K562 (cell line): ENCODE results near the gene USP20. TPM values are rescaled to one million over a fixed set of nuclear protein-coding genes. Genes with fewer than 3 reads are reported as not detected.
A peak's percentile ranks its signal among the peaks of the same experiment; 100 is the strongest.

Source experiments
- BHLHE40 ChIP-seq: IDR thresholded peaks from 2 replicates; pipeline ENCODE4 v1.6.1; 2011; ENCODE audit warnings: low read length, improper control_type of control experiment
- CCNT2 ChIP-seq: IDR thresholded peaks from 2 replicates; pipeline ENCODE4 v1.6.1; 2011; ENCODE audit warnings: borderline replicate concordance, low read depth, mild to moderate bottlenecking, moderate library complexity, mixed read lengths, low read length; ENCODE audit not compliant: insufficient read length; ENCODE audit errors: extremely low read depth
- CXXC5 ChIP-seq: fragments of 250-450 bp; sonication (Bioruptor Pico); IDR thresholded peaks from 2 replicates; pipeline ENCODE4 v1.8.0; 2022; ENCODE audit warnings: inconsistent platforms, mild to moderate bottlenecking, moderate library complexity
- EGR1 ChIP-seq: fragments of 450-650 bp; conservative IDR thresholded peaks from 2 replicates; pipeline ENCODE4 v1.6.1; 2017; ENCODE audit warnings: mild to moderate bottlenecking
- MYBL2 ChIP-seq, 2 experiments: fragments of 450-650 bp in 1 of 2; sonication (generic) in 1 of 2; formaldehyde crosslinking in 1 of 2; IDR thresholded peaks; 2 replicates each; pipeline versions ENCODE4 v1.6.1 to v1.8.1; 2017 to 2022; ENCODE audit warnings: borderline replicate concordance in 1 of 2, inconsistent platforms in 1 of 2, low read depth in 1 of 2, mild to moderate bottlenecking in 1 of 2, missing genetic modification reagents in 1 of 2, moderate library complexity in 1 of 2
- MYC ChIP-seq, 2 experiments: fragments of 250-450 bp in 1 of 2; sonication (Bioruptor Pico) in 1 of 2; IDR thresholded peaks; 2 replicates each; pipeline versions ENCODE4 v1.5.1 to v1.6.1; 2012 to 2021; ENCODE audit warnings: low read depth in 2 of 2, borderline replicate concordance in 1 of 2, improper control_type of control experiment in 1 of 2, low read length in 1 of 2, mild to moderate bottlenecking in 1 of 2, moderate library complexity in 1 of 2
- NEUROD1 ChIP-seq: fragments of 150-350 bp; IDR thresholded peaks from 2 replicates; pipeline ENCODE4 v1.6.1; 2014; ENCODE audit warnings: borderline replicate concordance, low read length, low read depth; ENCODE audit not compliant: partially characterized antibody
- RBBP5 ChIP-seq: fragments of 200-600 bp; sonication (generic); IDR thresholded peaks from 2 replicates; pipeline ENCODE4 v1.6.1; 2012; ENCODE audit warnings: borderline replicate concordance, mild to moderate bottlenecking, low read length, control low read depth, inconsistent platforms; ENCODE audit not compliant: insufficient read depth, poor library complexity, severe bottlenecking
- SMARCA5 ChIP-seq: fragments of 450-650 bp; IDR thresholded peaks from 2 replicates; pipeline ENCODE4 v1.6.1; 2016
- TBP ChIP-seq: optimal IDR thresholded peaks from 2 replicates; pipeline ENCODE3; 2011; ENCODE audit warnings: low read depth, low read length, improper control_type of control experiment
- ZNF140 ChIP-seq: fragments of 250-450 bp; sonication (Bioruptor Pico); IDR thresholded peaks from 2 replicates; pipeline ENCODE4 v1.8.0; 2021; ENCODE audit warnings: moderate library complexity, mild to moderate bottlenecking, inconsistent platforms
- ZNF384 ChIP-seq: IDR thresholded peaks from 2 replicates; pipeline ENCODE4 v1.6.1; 2012; ENCODE audit warnings: low read depth, low read length, improper control_type of control experiment
- ZNF507 ChIP-seq: conservative IDR thresholded peaks from 2 replicates; pipeline ENCODE4 v1.6.1; 2017; ENCODE audit warnings: missing genetic modification characterization, missing compliant biosample characterization
- ZNF75A ChIP-seq: fragments of 450-650 bp; formaldehyde crosslinking; IDR thresholded peaks from 2 replicates; pipeline ENCODE4 v1.4.0; 2020; ENCODE audit warnings: mild to moderate bottlenecking
- polyA plus RNA-seq, 8 experiments: library from polyadenylated mRNA; depleted of rRNA in 4 of 8; stranded (reverse) in 5 of 8; unstranded in 3 of 8; fragments of >200 nt; fragmentation: Nextera tagmentation in 2 of 8; fragmentation: Illumina TruSeq in 1 of 8; extraction: Ambion mirVana in 2 of 8; extraction: Trizol in 1 of 8; gene quantifications; 2 replicates each; pipeline versions ENCODE4 v1.2.1 to v1.2.3, GENCODE V29; 2011 to 2014; ENCODE audit warnings: inconsistent platforms in 1 of 8, missing spikeins in 1 of 8
- total RNA-seq, 7 experiments: library from RNA; depleted of rRNA in 6 of 7; stranded (reverse); fragments of >200 nt in 6 of 7; fragmentation: Illumina TruSeq in 2 of 7; extraction: Trizol in 2 of 7; gene quantifications; 2 replicates each; pipeline versions ENCODE4 v1.2.1 to v1.2.3, GENCODE V29; 2011 to 2021; ENCODE audit warnings: low replicate concordance in 1 of 7
- TF ChIP-seq, protein P1 (sequence below): fragments of 450-650 bp; conservative IDR thresholded peaks from 2 replicates; pipeline ENCODE4 v1.6.1; 2016; ENCODE audit warnings: missing genetic modification characterization, low read depth, mild to moderate bottlenecking, control low read depth, missing compliant biosample characterization
- TF ChIP-seq, protein P2 (sequence below): fragments of 250-450 bp; sonication (Bioruptor Pico); IDR thresholded peaks from 2 replicates; pipeline ENCODE4 v1.4.0; 2020

The USP20 gene
- total and polyA plus RNA-seq, 9 of the 15 experiments (the other 6 are each of a cell fraction or from before 2014, with no cell fraction given): 1.9 to 136 (median 49.1) TPM

DNA sequence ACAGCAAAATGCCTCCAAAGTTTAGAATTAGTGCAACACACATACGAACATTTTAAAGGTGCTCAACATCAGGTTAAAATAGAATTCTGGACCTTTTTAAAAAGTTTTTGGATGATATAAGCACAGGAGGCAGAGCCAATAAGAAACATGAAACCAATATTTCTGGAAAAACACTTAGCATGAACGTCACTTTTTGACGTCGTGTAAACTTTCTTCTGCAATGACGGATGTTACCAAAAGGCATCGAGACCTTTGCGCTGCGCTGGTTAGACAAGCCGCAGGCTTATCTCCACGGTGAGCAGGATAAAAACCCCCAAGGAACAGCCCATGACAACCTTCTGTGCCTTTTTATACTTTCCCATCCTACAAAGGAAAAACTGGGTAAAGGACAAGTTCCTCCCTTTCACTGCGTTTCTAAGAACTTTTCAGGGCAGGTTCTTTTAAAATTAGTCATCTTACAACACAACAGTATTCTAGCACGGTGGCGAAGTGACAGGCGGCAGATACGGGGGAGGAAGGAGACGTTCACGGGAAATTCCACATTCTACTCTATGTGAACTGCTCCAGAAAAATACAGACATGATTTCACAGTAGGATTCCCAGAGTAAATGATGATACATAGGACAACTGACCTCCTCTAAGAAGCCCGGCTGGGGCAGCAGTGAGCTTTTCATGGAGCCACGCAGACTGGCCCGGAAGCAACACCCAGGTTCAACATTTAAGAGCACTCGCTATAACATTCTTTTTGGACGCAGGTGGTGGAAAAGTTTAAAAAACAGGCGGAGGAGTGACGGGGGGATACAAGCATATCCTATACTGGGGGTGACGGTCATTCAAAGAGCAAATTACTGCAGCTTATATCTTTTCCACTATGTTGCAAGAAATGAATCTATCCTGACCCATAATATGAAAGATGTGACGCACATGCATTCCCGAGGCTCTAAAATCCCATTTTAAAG lies 52.4 kb downstream of the USP20 start (continued):
- TF ChIP-seq CCNT2 (no peak), ZNF507 (tag) (no peak), ZNF75A (CRISPR knock-in tag) (0 out of 2 replicates have a peak, but pooled peaks have one; percentile 50), BHLHE40 (peak; percentile 38; the same call in 1 of the 2 replicates), RBBP5 (peak; percentile 69), TBP (peak; percentile 62), CXXC5 (CRISPR knock-in tag) (peak; percentile 72), MYBL2 (IDR thresholded peaks at IDR 0.05; ENCODE audit: low read depth) (no peak), MYBL2 (CRISPR knock-in tag; IDR thresholded peaks at IDR 0.05; ENCODE audit: borderline replicate concordance) (no peak), EGR1 (no peak), ZNF140 (CRISPR knock-in tag) (peak; percentile 65; the same call in 1 of the 2 replicates), SMARCA5 (no peak), MYC (IDR thresholded peaks at IDR 0.05; ENCODE audit: low read depth, low read length) (peak; percentile 49; the same call in 1 of the 2 replicates), MYC (CRISPR knock-in tag; IDR thresholded peaks at IDR 0.05; ENCODE audit: borderline replicate concordance, low read depth) (no peak), ZNF384 (peak; percentile 45; the same call in 1 of the 2 replicates), NEUROD1 (peak; percentile 25)
- TF ChIP-seq, protein P1, sequence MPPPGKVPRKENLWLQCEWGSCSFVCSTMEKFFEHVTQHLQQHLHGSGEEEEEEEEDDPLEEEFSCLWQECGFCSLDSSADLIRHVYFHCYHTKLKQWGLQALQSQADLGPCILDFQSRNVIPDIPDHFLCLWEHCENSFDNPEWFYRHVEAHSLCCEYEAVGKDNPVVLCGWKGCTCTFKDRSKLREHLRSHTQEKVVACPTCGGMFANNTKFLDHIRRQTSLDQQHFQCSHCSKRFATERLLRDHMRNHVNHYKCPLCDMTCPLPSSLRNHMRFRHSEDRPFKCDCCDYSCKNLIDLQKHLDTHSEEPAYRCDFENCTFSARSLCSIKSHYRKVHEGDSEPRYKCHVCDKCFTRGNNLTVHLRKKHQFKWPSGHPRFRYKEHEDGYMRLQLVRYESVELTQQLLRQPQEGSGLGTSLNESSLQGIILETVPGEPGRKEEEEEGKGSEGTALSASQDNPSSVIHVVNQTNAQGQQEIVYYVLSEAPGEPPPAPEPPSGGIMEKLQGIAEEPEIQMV (tag): no peak
- TF ChIP-seq, protein P2, sequence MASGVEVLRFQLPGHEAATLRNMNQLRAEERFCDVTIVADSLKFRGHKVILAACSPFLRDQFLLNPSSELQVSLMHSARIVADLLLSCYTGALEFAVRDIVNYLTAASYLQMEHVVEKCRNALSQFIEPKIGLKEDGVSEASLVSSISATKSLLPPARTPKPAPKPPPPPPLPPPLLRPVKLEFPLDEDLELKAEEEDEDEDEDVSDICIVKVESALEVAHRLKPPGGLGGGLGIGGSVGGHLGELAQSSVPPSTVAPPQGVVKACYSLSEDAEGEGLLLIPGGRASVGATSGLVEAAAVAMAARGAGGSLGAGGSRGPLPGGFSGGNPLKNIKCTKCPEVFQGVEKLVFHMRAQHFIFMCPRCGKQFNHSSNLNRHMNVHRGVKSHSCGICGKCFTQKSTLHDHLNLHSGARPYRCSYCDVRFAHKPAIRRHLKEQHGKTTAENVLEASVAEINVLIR: peak; percentile 70
